Kidney epithelial cell (primary cell): ENCODE measurements around the gene FGF21. TPM values are rescaled to one million over a fixed set of nuclear protein-coding genes. Genes with fewer than 3 reads are reported as not detected.

Source experiments
- DNase-seq: peaks from one replicate; pipeline ENCODE4 v3.0.0-alpha.2; 2010; ENCODE audit warnings: low read depth
- H3K27me3 ChIP-seq: 2 replicates; pipeline ENCODE4 v1.6.0; 2011; ENCODE audit warnings: low read length; ENCODE audit not compliant: control insufficient read depth, insufficient read depth
- H3K36me3 ChIP-seq: 2 replicates; pipeline ENCODE4 v1.5.1; 2011; ENCODE audit warnings: low read length; ENCODE audit not compliant: control insufficient read depth, insufficient read depth
- H3K4me3 ChIP-seq: 2 replicates; pipeline ENCODE4 v1.5.1; 2011; ENCODE audit warnings: low read depth, mild to moderate bottlenecking, control low read depth, low read length
- total RNA-seq: library from RNA; depleted of rRNA; stranded (reverse); fragments of >200 nt; gene quantifications from 2 replicates; pipeline ENCODE4 v1.2.3, GENCODE V29; 2015
- TF ChIP-seq, protein P1 (sequence below): IDR thresholded peaks from 2 replicates; pipeline ENCODE4 v1.5.1; 2011; ENCODE audit warnings: mild to moderate bottlenecking, moderate library complexity, low read length, control low read depth, inconsistent platforms; ENCODE audit not compliant: insufficient read depth, poor library complexity, severe bottlenecking

FGF21 gene
- total RNA-seq, 1 donor from 2014 or later: 0.13 TPM

DNA sequence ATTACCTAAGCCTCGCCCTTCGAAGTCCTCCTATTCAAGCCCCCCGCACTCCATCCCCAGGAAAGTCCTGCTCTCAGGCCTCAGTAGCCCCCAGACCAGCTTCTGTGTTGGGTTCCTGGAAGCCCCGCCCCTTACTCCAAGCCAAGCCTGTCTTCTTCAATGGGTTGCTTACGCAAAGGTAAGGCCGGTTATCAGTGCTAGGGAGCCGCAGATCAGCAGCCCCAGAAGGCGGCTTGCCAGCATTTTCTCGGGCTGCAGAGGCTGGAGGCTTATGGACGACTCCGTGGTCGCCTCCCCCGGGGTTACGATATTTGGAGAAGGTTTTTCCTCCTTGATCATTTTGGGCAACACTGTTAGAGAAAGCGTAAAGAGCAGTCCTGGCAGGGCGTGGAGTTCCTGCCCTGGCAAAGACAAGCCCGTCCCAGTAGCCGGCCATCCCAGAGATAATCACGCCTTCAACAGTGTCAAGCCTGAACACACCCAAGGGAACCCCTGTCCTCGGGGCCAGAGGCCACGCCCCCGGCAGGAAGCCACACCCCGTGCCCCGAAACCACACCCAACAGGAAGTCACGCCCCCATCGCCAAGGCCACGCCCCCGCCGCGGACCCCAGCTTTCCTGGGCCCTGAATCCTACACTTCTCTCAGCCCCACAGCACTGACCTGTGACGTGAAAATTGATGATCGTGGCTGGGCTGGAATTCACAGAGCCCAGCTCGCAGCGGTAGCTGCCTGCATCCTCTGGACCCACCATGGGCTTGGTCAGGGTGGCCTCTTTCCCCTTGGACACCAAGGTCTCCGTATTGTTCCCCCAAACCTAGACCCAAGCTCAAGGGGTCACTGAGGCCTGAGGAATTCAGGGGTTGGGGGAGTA, 14.0 kb upstream of the FGF21 start:
- DNase-seq: no peak
- Histone ChIP-seq H3K27me3 (peaks cover 14% of the 10 kb centered on the region), H3K36me3 (no peaks in the 10 kb centered on the region), H3K4me3 (no peak overlapping the region)
- TF ChIP-seq, protein P1, sequence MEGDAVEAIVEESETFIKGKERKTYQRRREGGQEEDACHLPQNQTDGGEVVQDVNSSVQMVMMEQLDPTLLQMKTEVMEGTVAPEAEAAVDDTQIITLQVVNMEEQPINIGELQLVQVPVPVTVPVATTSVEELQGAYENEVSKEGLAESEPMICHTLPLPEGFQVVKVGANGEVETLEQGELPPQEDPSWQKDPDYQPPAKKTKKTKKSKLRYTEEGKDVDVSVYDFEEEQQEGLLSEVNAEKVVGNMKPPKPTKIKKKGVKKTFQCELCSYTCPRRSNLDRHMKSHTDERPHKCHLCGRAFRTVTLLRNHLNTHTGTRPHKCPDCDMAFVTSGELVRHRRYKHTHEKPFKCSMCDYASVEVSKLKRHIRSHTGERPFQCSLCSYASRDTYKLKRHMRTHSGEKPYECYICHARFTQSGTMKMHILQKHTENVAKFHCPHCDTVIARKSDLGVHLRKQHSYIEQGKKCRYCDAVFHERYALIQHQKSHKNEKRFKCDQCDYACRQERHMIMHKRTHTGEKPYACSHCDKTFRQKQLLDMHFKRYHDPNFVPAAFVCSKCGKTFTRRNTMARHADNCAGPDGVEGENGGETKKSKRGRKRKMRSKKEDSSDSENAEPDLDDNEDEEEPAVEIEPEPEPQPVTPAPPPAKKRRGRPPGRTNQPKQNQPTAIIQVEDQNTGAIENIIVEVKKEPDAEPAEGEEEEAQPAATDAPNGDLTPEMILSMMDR: no peak

DNA sequence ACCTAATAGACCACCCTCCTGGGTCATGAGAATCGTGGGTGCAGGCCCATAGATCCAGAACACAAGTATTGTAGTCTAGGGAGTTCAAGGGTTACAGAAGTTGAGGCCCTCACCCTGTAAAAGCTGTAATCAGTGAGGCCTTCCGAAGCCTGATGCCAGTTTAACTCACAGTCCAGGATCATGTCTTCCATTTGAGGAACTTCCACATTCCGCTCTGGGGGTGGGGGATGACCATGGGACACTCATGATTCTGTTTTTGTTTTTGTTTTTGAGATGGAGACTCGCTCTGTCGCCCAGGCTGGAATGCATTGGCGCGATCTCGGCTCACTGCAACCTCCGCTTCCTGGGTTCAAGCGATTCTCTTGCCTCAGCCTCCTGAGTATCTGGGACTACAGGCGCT, 13.2 kb upstream of the FGF21 start:
- Histone ChIP-seq H3K36me3 (no peaks in the 10 kb centered on the region), H3K27me3 (peaks cover 14% of the 10 kb centered on the region), H3K4me3 (no peak overlapping the region)
- no peak for DNase-seq
- TF ChIP-seq, protein P1: no peak

DNA sequence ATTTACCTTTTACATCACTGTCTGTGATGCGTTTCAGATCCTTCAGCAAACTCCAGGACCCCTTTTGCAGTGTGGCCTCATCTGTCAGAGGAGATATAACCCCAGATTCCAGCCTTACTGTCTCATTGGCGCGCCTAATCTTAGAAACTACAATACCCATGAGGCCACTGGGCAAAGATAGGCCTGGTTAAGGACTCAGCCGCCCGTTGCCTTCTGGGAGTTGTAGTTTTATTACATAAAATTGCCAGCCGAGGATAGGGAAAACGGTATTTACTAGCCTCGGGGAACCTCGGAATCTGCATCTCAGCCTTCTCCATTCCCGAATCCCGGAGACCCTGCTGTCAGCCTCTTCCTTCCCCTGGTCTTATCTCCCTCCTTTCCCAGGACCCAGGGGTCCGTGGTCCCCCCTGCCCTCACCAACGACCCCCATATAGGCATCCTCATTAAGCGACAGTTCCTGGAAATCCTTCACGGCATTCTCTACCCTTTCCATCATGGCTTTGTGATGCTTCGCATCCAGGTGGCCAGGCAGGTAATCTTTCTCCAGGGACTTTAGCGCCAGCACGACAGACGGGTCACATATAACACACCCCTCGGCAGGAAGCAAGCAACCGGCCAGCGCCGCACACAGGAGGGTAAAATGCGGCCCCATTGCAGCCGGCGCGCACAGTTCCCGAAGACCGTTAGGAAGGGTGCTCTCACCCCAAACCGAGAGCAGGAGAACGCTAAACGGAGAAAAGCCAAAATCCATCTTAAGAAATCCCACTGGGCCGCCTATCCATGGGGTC, 9.9 kb upstream of the FGF21 start:
- Histone ChIP-seq H3K4me3 (no peak overlapping the region), H3K36me3 (no peaks in the 10 kb centered on the region), H3K27me3 (peaks cover 1% of the 10 kb centered on the region)
- TF ChIP-seq, protein P1: no peak
- DNase-seq: no peak

DNA sequence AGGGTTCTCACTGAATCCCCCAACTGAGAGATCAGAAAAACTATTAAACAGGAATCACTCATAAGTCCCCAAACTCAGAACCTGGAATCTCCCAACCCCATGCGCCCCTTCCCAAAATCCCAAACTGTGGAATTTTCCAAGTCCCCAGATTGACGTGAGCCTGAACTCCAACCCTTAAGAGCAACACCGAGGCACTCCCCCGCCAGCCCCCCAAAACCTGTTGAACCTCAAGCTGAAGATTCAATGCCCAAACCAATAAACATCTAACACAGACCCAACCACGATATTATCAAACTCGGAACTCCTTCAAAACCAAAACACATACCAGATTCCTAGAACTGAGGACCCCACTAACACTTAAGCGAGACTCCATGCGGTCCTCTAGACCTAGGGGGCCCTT, 9.2 kb upstream of the FGF21 start:
- no peak overlapping the region for H3K4me3 ChIP-seq
- DNase-seq: no peak
- no peaks in the 10 kb centered on the region for H3K27me3 ChIP-seq
- H3K36me3 ChIP-seq: no peaks in the 10 kb centered on the region
- TF ChIP-seq, protein P1: no peak

DNA sequence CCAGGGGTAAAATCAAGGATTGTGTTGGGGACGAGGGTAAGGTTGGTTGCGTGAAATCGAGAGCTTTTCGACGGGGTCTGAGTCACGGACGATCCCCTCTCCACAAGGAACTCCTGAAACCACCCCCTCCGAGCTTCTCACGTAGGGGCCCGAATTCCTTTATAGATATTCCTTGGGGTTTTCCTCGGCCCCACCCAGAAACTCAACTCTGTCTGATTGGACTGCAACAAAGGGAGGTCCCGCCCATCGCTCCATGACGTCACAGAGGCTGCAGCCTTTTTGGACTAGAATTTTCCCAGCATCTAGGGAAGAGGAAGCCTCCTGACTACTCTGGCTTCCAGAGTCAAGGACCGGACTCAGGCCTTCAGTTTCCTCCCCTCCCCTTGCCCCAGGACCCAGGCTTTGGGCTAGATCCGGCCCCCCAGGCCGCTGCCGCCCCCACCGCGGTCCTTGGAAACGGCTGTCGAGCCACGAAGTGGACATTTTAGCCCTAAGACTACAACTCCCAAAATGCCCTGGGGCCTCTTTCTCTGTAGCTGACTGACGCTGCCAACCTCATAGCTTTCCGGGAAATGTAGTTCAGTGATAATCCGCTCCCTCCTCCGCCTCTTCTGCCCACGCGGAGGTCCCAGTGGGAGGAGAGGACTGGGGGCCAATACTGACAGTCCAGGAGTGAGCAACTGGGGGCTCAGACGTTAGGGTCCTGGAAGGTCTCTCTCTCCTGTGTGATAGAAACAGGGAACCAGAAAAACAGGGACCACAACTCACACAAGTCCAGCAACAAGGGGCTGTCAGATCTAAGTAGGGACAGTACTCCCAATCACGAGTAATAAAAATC, 8.4 kb upstream of the FGF21 start, which contains the start of gene IZUMO1:
Gene IZUMO1 (minus strand): TSS at position 172 of the 838 bp plus-strand sequence. CDS start 1,050 bp downstream, outside the sequence.
- Histone ChIP-seq H3K4me3 (peak within 1 kb of the TSS; percentile 42), H3K36me3 (no peaks in the 10 kb centered on the region), H3K27me3 (no peaks in the 10 kb centered on the region)
- peak; percentile 72 for DNase-seq
- TF ChIP-seq, protein P1: no peak
